ENCODE measurements around the gene SPACDR.
"Not testable (repeated sequence)": the region's sequence is repeated elsewhere in the genome, so short reads cannot be mapped to it uniquely, and the experiment has no call there.

SPACDR gene, protein sequence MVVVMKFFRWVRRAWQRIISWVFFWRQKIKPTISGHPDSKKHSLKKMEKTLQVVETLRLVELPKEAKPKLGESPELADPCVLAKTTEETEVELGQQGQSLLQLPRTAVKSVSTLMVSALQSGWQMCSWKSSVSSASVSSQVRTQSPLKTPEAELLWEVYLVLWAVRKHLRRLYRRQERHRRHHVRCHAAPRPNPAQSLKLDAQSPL

GRCh38 chr7:100464210-100464660, at the start of gene SPACDR:
Gene SPACDR, minus strand, starts transcription at chr7:100464260. Its CDS starts 235 bp downstream, at chr7:100464025.
- DNase-seq (ENCODE audit: low read depth): no peak

DNA sequence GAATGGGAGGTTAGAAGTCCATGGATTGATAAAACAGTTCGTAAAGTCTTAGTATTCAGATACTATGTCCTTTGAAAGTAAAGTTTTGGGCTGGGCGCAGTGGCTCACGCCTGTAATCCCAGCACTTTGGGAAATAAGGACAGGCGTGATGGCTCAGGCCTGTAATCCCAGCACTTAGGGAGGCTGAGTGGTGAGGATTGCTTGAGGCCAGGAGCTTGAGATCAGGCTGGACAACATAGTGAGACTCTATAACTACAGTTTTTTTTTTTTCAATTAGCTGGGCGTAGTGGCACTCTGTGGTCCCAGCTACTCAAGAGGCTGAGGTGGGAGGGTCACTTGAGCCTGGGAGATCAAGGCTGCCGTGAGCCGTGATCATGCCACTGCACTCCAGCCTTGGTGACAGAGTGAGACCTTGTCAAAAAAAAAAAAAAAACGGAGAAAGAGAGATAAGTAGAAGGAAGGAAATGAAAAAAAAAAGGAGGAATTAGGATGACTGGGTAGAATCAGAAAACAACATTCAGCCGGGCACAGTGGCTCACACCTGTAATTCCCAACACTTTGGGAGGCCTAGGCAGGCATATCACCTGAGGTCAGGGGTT, 49.3 kb upstream of the SPACDR start:
- DNase-seq (ENCODE audit: low read depth): no peak

DNA sequence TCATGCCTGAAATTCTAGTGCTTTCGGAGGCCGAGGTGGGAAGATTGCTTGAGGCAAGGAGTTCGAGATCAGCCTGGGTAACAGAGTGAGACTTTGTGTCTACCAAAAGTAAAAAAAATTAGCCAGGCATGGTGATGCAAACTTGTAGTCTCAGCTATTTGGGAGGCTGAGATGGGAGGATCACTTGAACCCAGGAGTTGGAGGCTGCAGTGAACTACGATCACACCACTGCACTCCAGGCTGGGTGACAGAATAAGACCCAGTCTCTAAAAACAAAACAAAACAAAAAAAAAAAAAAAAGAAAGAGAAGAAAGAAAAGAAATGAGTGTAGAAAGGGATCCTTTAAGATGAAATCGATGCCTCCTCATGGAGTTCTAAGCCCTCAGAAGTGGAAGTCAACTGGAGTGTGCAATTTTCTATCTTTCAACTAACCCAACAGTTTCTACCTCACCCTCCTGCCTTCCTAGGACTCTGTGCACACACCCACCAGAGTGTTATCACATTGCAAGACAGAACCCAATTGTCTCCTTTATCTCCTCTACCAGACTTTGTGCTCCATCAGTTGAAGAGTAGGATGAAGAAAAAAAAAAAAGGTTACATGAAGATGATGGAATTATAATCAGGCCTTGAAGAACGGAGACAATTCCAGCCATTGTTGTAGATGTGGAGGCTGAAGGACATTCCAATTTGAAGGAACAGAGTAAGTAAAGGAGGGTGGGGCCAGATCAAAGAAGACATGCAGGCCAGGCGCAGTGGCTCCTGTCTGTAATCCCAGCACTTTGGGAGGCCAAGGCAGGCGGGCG, 46.6 kb upstream of the SPACDR start:
- DNase-seq (ENCODE audit: low read depth): no peak

GRCh38 chr7:100509231-100509630, 45.2 kb upstream of the SPACDR start:
- no peak for DNase-seq (ENCODE audit: low read depth)

DNA sequence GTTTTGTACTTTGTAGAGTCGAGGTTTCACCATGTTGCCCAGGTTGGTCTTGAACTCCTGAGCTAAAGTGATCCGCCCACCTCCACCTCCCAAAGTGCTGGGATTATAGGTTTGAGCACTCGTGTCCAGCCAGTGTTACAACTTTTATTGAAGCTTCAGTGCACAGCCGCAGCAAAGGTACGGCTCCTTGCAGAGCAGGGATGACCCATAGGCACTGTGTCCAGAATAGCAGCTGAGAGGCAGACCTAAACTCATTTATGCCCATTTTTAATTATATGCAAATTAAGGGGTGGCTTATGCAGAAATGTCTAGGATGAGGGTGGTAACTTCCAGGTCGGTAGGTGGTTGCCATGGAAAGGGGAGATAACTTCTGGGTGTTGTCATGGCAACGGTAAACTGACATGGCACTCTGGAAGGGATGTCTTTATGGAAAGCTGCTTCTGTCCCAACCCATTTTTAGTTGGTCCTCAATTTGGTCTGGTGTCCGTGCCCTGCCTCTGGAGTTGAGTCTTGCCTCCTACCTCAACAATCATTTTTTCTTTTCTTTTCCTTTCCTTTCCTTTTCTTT, 42.4 kb upstream of the SPACDR start:
- no peak for DNase-seq (ENCODE audit: low read depth)

- DNase-seq (ENCODE audit: low read depth): no peak
These were observed 41.0 kb upstream of the SPACDR start for GRCh38 chr7:100504887-100505611.

DNA sequence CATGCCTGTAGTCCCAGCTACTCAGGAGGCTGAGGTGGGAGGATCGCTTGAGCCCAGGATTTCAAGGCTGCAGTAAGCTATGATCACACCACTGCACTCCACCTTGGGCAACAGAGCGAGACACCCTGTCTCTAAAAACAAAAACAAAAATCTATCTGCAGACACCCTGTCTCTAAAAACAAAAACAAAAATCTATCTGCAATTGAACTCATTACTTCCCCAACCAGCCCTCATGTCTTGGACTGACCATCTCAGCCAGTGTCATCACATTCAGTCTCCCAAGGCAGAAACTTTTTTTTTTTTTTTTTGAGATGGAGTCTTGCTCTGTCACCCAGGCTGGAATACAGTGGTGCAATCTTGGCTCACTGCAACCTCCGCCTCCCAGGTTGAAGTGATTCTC, 40.0 kb upstream of the SPACDR start:
- not testable (repeated sequence) for DNase-seq (ENCODE audit: low read depth)

GRCh38 chr7:100500743-100501142, 36.7 kb upstream of the SPACDR start:
- DNase-seq (ENCODE audit: low read depth): not testable (repeated sequence)

GRCh38 chr7:100496509-100496908, 32.4 kb upstream of the SPACDR start:
- DNase-seq (ENCODE audit: low read depth): no peak

DNA sequence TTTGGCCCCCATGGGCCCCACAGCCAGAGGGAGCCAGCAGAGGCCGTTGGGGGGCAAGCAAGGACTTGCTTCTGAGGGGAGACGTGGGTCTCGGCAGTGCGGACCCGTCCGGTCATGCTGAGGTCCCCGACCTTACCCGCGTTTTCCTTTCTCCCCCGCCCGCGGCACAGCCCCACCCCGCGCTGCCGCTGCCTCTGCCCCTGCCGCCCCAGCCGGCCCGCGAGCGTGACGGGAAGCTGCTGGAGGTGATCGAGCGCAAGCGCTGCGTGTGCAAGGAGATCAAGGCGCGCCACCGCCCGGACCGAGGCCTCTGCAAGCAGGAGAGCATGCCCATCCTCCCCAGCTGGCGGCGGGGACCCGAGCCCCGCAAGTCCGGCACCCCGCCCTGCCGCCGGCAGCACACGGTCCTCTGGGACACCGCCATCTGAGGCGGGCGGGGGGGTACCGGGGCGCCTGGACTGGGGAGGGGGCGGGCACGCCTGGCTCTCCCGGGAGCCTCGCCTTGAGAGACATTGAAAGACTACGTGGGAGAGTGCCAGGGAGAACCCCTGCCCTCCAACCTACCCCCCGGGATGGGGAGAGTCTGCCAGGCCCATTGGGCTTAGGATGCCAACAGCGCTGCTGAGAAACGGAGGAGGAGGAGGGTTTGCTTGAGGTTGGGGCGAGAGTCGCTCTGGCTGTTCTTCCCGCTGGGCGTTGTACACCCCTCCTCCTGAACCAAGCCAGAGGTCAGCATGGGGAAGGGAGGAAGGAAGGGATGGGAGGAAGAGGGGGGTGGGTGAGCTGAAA, 29.6 kb upstream of the SPACDR start:
- DNase-seq (ENCODE audit: low read depth): no peak

DNA sequence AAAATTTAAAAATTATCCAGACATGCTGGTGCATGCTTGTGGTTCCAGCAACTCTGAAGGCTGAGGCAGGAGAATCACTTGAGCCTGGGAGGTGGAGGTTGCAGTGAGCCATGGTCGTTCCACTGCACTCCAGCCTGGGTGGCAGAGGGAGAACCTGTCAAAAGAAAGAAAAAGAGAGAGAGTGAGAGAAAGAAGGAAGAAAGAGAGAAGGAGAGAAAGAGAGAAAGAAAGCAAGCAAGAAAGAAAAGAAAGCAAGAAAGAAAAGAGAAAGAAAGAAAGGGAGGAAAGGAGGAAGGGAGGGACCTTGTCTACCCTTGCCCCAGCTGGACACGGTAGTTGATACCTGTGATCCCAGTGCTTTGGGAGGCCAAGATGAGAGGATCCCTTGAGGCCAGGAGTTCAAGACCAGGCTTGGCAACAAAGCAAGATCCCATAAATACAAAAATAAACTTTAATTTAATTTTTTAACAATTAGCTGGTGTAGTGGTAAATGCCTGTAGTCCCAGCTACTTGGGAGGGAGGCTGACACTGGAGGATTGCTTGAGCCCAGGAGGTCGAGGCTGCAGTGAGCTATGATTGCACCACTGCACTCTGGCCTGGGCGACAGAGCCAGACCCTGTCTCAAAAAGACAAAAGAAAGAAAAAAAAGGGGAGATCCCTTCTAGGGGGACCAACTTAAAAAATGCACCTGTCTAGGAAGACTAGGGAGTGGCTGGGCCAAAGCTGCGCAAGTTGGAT, 28.8 kb upstream of the SPACDR start:
- no peak for DNase-seq (ENCODE audit: low read depth)

DNA sequence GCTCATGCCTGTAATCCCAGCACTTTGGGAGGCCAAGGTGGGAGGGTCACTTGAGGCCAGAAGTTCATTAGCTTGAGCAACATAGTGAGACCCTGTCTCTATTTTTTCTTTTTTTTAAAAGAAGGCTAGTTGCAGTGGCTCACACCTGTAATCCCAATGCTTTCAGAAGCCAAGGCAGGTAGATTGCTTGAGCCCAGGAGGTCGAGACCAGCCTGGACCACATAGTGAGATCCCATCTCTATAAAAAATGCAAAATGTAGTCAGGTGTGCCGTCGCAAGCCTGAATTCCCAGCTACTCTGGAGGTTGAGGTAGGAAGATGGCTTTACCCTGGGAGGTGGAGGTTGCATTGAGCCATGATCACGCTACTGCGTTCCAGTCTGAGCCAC, 27.1 kb upstream of the SPACDR start:
- no peak for DNase-seq (ENCODE audit: low read depth)

GRCh38 chr7:100490483-100491191, 26.6 kb upstream of the SPACDR start:
- DNase-seq (ENCODE audit: low read depth): no peak

DNA sequence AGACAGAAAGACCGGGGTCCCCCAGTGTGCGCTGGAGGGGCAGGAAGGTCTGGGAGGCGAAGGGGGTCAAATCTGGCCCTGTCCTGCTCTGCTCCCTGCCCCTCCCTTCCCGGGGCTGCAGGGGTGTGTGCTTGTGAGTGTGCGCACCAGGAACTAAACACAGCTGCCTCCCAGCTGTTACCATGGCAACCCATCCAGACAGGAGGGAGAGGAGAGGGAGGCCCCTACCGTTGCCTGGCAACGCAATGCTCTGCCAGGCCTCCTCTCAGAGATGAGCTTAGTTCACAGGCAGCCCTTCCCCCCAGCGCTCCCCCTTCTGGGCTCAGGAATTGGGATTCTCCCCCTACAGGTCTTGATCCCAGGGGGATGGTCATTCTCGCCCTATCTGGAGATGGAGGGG, 25.8 kb upstream of the SPACDR start:
- no peak for DNase-seq (ENCODE audit: low read depth)

DNA sequence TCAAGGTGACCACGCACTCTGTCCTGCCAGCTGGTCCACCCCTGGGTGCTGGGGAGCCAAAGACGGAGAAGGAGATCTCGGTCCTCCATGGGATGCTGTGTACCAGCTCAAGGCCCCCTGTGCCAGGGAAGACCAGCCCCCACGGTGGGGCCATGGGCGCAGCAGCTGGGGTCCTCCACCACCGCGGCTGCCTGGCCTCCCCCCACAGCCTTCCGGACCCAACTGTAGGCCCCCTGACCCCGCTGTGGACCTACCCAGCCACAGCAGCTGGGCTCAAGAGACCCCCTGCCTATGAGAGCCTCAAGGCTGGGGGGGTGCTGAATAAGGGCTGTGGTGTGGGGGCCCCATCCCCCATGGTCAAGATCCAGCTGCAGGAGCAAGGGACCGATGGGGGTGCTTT, 25.1 kb upstream of the SPACDR start:
- no peak for DNase-seq (ENCODE audit: low read depth)

- no peak for DNase-seq (ENCODE audit: low read depth)
These were observed 24.5 kb upstream of the SPACDR start for GRCh38 chr7:100488333-100489095.

- no peak for DNase-seq (ENCODE audit: low read depth)
These were observed 22.8 kb upstream of the SPACDR start for GRCh38 chr7:100486753-100487446.

- no peak for DNase-seq (ENCODE audit: low read depth)
These were observed 22.1 kb upstream of the SPACDR start for GRCh38 chr7:100486111-100486636.

Data from stimulated activated CD8-positive, alpha-beta memory T cell treated with anti-CD3 and anti-CD28 coated beads, Interleukin-7, amount 100 ng/mL, for 24 hours (primary cell).